ENCODE data around the gene ACSL1.

The ACSL1 gene

GRCh38 chr4:184812199-184812542 is 13.6 kb downstream of the ACSL1 start:
- DNase-seq (ENCODE audit: low read depth in 2 of 2): no peak

- DNase-seq (ENCODE audit: low read depth in 2 of 2): no peak
Measured at GRCh38 chr4:184811526-184812198, 14.1 kb downstream of the ACSL1 start.

- no peak for DNase-seq (ENCODE audit: low read depth in 2 of 2)
Measured at GRCh38 chr4:184810720-184811119, 15.0 kb downstream of the ACSL1 start.

- no peak for DNase-seq (ENCODE audit: low read depth in 2 of 2)
Measured at GRCh38 chr4:184808713-184809050, 17.1 kb downstream of the ACSL1 start.

- DNase-seq (ENCODE audit: low read depth in 2 of 2): no peak
Measured at GRCh38 chr4:184807797-184808712, 17.7 kb downstream of the ACSL1 start.

GRCh38 chr4:184807256-184807655 is 18.5 kb downstream of the ACSL1 start:
- DNase-seq (ENCODE audit: low read depth in 2 of 2): no peak

GRCh38 chr4:184806711-184807110 is 19.1 kb downstream of the ACSL1 start:
- DNase-seq (ENCODE audit: low read depth in 2 of 2): no peak

- DNase-seq (ENCODE audit: low read depth in 2 of 2): no peak
Measured at GRCh38 chr4:184806229-184806550, 19.6 kb downstream of the ACSL1 start.

GRCh38 chr4:184805462-184806228 is 20.1 kb downstream of the ACSL1 start:
- DNase-seq (ENCODE audit: low read depth in 2 of 2): no peak

- no peak for DNase-seq (ENCODE audit: low read depth in 2 of 2)
Measured at GRCh38 chr4:184804621-184805020, 21.1 kb downstream of the ACSL1 start.

GRCh38 chr4:184803874-184804273 is 21.9 kb downstream of the ACSL1 start:
- no peak for DNase-seq (ENCODE audit: low read depth in 2 of 2)

- DNase-seq (ENCODE audit: low read depth in 2 of 2): no peak
Measured at GRCh38 chr4:184803133-184803532, 22.6 kb downstream of the ACSL1 start.

- no peak for DNase-seq (ENCODE audit: low read depth in 2 of 2)
Measured at GRCh38 chr4:184802697-184803015, 23.1 kb downstream of the ACSL1 start.

- no peak for DNase-seq (ENCODE audit: low read depth in 2 of 2)
Measured at GRCh38 chr4:184801781-184802696, 23.7 kb downstream of the ACSL1 start.

- DNase-seq (ENCODE audit: low read depth in 2 of 2): no peak
Measured at GRCh38 chr4:184798504-184798903, 27.3 kb downstream of the ACSL1 start.

GRCh38 chr4:184796906-184797305 is 28.9 kb downstream of the ACSL1 start:
- DNase-seq (ENCODE audit: low read depth in 2 of 2): no peak

- DNase-seq (ENCODE audit: low read depth in 2 of 2): no peak
Measured at GRCh38 chr4:184795214-184795844, 30.4 kb downstream of the ACSL1 start.

- DNase-seq (ENCODE audit: low read depth in 2 of 2): no peak
Measured at GRCh38 chr4:184794470-184794869, 31.3 kb downstream of the ACSL1 start.

- no peak for DNase-seq (ENCODE audit: low read depth in 2 of 2)
Measured at GRCh38 chr4:184793735-184794355, 31.9 kb downstream of the ACSL1 start.

- DNase-seq (ENCODE audit: low read depth in 2 of 2): peak in 1 of 2 donors; percentile 17
Measured at GRCh38 chr4:184792950-184793555, 32.7 kb downstream of the ACSL1 start.
